GM12892 (cell line): ENCODE data around the gene RINL.
A peak's percentile ranks its signal among the peaks of the same experiment; 100 is the strongest.

ENCODE experiments used
- POLR2A ChIP-seq: IDR thresholded peaks from 2 replicates; pipeline ENCODE4 v1.6.1; 2011; ENCODE audit warnings: low read depth, low read length, control low read depth
- POLR2AphosphoS5 ChIP-seq: IDR thresholded peaks from 2 replicates; pipeline ENCODE4 v1.6.1; 2011; ENCODE audit warnings: low read depth, low read length, control low read depth

GRCh38 chr19:38836983-38837626 is 41.0 kb downstream of the RINL start:
- TF ChIP-seq POLR2A (peak; percentile 48), POLR2AphosphoS5 (no peak)
